ENCODE measurements around the gene AXDND1.

- TF ChIP-seq, protein P1, sequence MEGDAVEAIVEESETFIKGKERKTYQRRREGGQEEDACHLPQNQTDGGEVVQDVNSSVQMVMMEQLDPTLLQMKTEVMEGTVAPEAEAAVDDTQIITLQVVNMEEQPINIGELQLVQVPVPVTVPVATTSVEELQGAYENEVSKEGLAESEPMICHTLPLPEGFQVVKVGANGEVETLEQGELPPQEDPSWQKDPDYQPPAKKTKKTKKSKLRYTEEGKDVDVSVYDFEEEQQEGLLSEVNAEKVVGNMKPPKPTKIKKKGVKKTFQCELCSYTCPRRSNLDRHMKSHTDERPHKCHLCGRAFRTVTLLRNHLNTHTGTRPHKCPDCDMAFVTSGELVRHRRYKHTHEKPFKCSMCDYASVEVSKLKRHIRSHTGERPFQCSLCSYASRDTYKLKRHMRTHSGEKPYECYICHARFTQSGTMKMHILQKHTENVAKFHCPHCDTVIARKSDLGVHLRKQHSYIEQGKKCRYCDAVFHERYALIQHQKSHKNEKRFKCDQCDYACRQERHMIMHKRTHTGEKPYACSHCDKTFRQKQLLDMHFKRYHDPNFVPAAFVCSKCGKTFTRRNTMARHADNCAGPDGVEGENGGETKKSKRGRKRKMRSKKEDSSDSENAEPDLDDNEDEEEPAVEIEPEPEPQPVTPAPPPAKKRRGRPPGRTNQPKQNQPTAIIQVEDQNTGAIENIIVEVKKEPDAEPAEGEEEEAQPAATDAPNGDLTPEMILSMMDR (IDR thresholded peaks at IDR 0.05) = no peak
- no peak for TF ChIP-seq EP300 (IDR thresholded peaks at IDR 0.05)
These were observed 10.5 kb downstream of the AXDND1 start for GRCh38 chr1:179376223-179376622.

Data from stomach (tissue), 4 donors.